ENCODE measurements around the gene TBXA2R. TPM values are rescaled to one million over a fixed set of nuclear protein-coding genes. Genes with fewer than 3 reads are reported as not detected.

The TBXA2R gene
- total and polyA plus RNA-seq, 2 of the 8 experiments (the other 6 are each of a cell fraction or from before 2014, with no cell fraction given) = 0.39 to 0.50 TPM

GRCh38 chr19:3606174-3606689 lies 443 bp downstream of the TBXA2R start (continued):
- TF ChIP-seq CHD7 (IDR thresholded peaks at IDR 0.05; ENCODE audit: insufficient replicate concordance, low read length) (no peak), JUND (IDR thresholded peaks at IDR 0.05; ENCODE audit: low read length) (no peak), KDM1A (IDR thresholded peaks at IDR 0.05; ENCODE audit: borderline replicate concordance, low read length) (no peak), CREB1 (IDR thresholded peaks at IDR 0.05) (no peak), RXRA (IDR thresholded peaks at IDR 0.05; ENCODE audit: insufficient read depth, low read depth, low read length) (no peak), SIX5 (IDR thresholded peaks at IDR 0.05; ENCODE audit: low read depth, low read length) (no peak)
